Panc1 (cell line): Measurements from ENCODE around the gene RPL39. TPM values are rescaled to one million over a fixed set of nuclear protein-coding genes. Genes with fewer than 3 reads are reported as not detected.
A peak's percentile ranks its signal among the peaks of the same experiment; 100 is the strongest.

Experiments used
- ATAC-seq: fragments of 200-7000 bp; cut with Tn5 transposase; 2 replicates; pipeline ENCODE4 v1.9.1; 2020; ENCODE audit warnings: mild to moderate bottlenecking, moderate library complexity
- BruUV-seq: library from RNA; stranded (reverse); fragments of 400-500 nt; replicated peaks from 2 replicates; lab custom pipeline; 2021; lab: Mats Ljungman, UMichigan
- CTCF ChIA-PET: fragments of 300-600 bp; sonication (Branson Sonifier 250); formaldehyde crosslinking; loops from one replicate; lab custom pipeline; 2022; ENCODE audit warnings: antibody characterized with exemption; lab: Charles Lee
- POLR2A ChIA-PET: fragments of 300-600 bp; sonication (Branson Sonifier 250); formaldehyde crosslinking; loops from one replicate; lab custom pipeline; 2022; ENCODE audit warnings: antibody characterized with exemption; lab: Charles Lee
- DNase-seq: peaks from one replicate; pipeline ENCODE4 v3.0.0-alpha.2; 2010; ENCODE audit warnings: low read depth, low spot score
- H3K27ac ChIP-seq: 2 replicates; pipeline ENCODE4 v1.5.1; 2011; ENCODE audit warnings: mild to moderate bottlenecking, low read length, inconsistent platforms
- H3K27me3 ChIP-seq: fragments of 200-500 bp; sonication (Bioruptor generic); 2 replicates; pipeline ENCODE4 v1.6.0; 2014; ENCODE audit warnings: low read length, inconsistent platforms; ENCODE audit not compliant: control insufficient read depth, insufficient read depth
- H3K36me3 ChIP-seq: fragments of 200-500 bp; sonication (Bioruptor generic); 2 replicates; pipeline ENCODE4 v1.5.1; 2014; ENCODE audit warnings: inconsistent platforms, mild to moderate bottlenecking, low read length, moderate library complexity; ENCODE audit not compliant: control insufficient read depth, insufficient read depth
- H3K4me1 ChIP-seq: 2 replicates; pipeline ENCODE4 v1.5.1; 2011; ENCODE audit warnings: inconsistent platforms, mild to moderate bottlenecking, low read length, moderate library complexity; ENCODE audit not compliant: control insufficient read depth, insufficient read depth
- H3K4me3 ChIP-seq, 2 experiments: 2 replicates each; pipeline ENCODE4 v1.5.1; 2011 to 2012; ENCODE audit warnings: low read depth in 2 of 2, low read length in 2 of 2, mild to moderate bottlenecking in 2 of 2, inconsistent platforms in 1 of 2, moderate library complexity in 1 of 2
- H3K9me3 ChIP-seq: fragments of 200-500 bp; sonication (Bioruptor generic); 2 replicates; pipeline ENCODE4 v1.5.1; 2014; ENCODE audit warnings: low read depth, mild to moderate bottlenecking, inconsistent platforms, low read length, moderate library complexity; ENCODE audit not compliant: control insufficient read depth, insufficient read depth
- CTCF ChIP-seq: fragments of 450-650 bp; IDR thresholded peaks from 2 replicates; pipeline ENCODE4 v1.5.1; 2017; ENCODE audit warnings: mild to moderate bottlenecking
- POLR2AphosphoS5 ChIP-seq: IDR thresholded peaks from 2 replicates; pipeline ENCODE4 v1.6.1; 2012; ENCODE audit warnings: mild to moderate bottlenecking, low read depth, low read length, moderate library complexity
- REST ChIP-seq, 2 experiments: IDR thresholded peaks; 2 replicates each; pipeline ENCODE4 v1.6.1; 2011 to 2012; ENCODE audit warnings: low read depth in 2 of 2, control low read depth in 1 of 2, low read length in 1 of 2, mild to moderate bottlenecking in 1 of 2, moderate library complexity in 1 of 2; ENCODE audit not compliant: insufficient read depth in 1 of 2
- SIN3A ChIP-seq: IDR thresholded peaks from 2 replicates; pipeline ENCODE4 v1.6.1; 2012; ENCODE audit warnings: low read depth, mild to moderate bottlenecking, low read length, moderate library complexity, borderline replicate concordance; ENCODE audit not compliant: insufficient read depth
- TCF7L2 ChIP-seq: IDR thresholded peaks from 2 replicates; pipeline ENCODE4 v1.6.1; 2011; ENCODE audit warnings: mild to moderate bottlenecking, low read depth, low read length, inconsistent platforms
- in situ Hi-C: cut with HindIII; loops from 2 replicates; pipeline ENCODE4 v1.10.0; 2016; ENCODE audit warnings: low sequenced_read_pairs, low pct_unique_long_range_greater_than_20kb
- intact Hi-C: fragments of 100-400 bp; cut with micrococcal nuclease; formaldehyde crosslinking; loops from one replicate; pipeline ENCODE4 v1.10.0; 2022; ENCODE audit not compliant: unreplicated experiment
- total RNA-seq: library from RNA; stranded (reverse); gene quantifications from one replicate; pipeline ENCODE4 v1.2.1, GENCODE V29; 2021; ENCODE audit not compliant: unreplicated experiment

RPL39 gene
- total RNA-seq, 1 experiment from 2014 or later: 1,882 TPM

DNA sequence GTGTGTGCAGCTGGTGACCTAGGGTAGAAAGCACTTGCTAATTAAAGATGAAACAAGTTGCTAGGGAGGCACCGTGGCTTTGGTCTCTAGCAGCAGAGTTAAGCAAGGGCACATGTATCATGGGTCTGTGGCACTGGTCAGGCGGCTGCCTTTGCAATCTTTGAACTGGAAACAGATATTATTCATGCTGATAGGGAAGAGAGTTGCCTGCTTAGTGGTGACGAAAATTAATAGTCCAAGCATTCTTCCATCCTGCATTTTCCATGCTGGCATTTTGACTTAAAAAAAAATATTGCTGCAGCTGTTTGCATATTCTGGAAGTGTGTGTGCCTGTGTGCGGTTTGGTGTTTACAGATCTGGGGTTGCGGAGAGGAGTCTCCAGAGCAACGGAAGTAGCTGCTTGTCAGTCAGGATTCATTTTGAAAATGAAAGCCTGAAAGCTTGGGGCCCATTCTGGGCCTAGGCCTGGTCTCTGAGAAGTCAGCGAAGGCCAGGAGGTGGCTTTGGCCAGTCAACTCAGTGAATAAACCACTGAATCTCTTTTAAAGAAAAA lies 35.4 kb downstream of the RPL39 start:
- in situ Hi-C loops: no loop called here
- no TSS peak for BruUV-seq
- ATAC-seq: no peak
- peaks cover 7% of the 10 kb centered on the region for H3K4me1 ChIP-seq
- H3K4me3 ChIP-seq: no peak overlapping the region
- TF ChIP-seq SIN3A (no peak), REST (IDR thresholded peaks at IDR 0.05; ENCODE audit: insufficient read depth in 1 of 2, low read depth in 2 of 2, low read length in 1 of 2) (no peak), CTCF (no peak), POLR2AphosphoS5 (no peak), TCF7L2 (no peak)
- ChIA-PET POLR2A (no interaction called here), CTCF (no interaction called here)
- no peak for DNase-seq
- H3K27me3 ChIP-seq: no peaks in the 10 kb centered on the region
- H3K9me3 ChIP-seq: no peaks in the 10 kb centered on the region
- no peak overlapping the region for H3K27ac ChIP-seq
- H3K36me3 ChIP-seq: no peaks in the 10 kb centered on the region
- intact Hi-C loops: loop anchor here (10.0 kb wide), 1 partner anchor 141 kb away; no protein-coding TSS in a partner anchor

GRCh38 chrX:119753639-119754257 lies 37.7 kb downstream of the RPL39 start:
- no TSS peak for BruUV-seq
- peak; percentile 27 for DNase-seq
- no peaks in the 10 kb centered on the region for H3K36me3 ChIP-seq
- no peaks in the 10 kb centered on the region for H3K27me3 ChIP-seq
- no peak for ATAC-seq
- no peaks in the 10 kb centered on the region for H3K9me3 ChIP-seq
- TF ChIP-seq SIN3A (no peak), REST (IDR thresholded peaks at IDR 0.05; ENCODE audit: insufficient read depth in 1 of 2, low read depth in 2 of 2, low read length in 1 of 2) (no peak), CTCF (peak; percentile 81), TCF7L2 (no peak)
- in situ Hi-C loops (no loop called here), intact Hi-C loops (loop anchor here (10.0 kb wide), 1 partner anchor 139 kb away; no protein-coding TSS in a partner anchor)
- H3K4me1 ChIP-seq: peaks cover 7% of the 10 kb centered on the region
- no peak overlapping the region for H3K27ac ChIP-seq
- H3K4me3 ChIP-seq: no peak overlapping the region
- ChIA-PET POLR2A (no interaction called here), CTCF (interaction anchor here (0.6 to 1.0 kb wide), 4 partner anchors 22 to 234 kb away, joined by 3 to 5 read pairs (median 4); partner anchors contain the start of gene RPL39)
